ENCODE data around the gene MRPL42. TPM values are rescaled to one million over a fixed set of nuclear protein-coding genes. Genes with fewer than 3 reads are reported as not detected.
"Not testable (repeated sequence)": the region's sequence is repeated elsewhere in the genome, so short reads cannot be mapped to it uniquely, and the experiment has no call there.

Gene MRPL42
- 100 to 1,000 TPM in 1 of 4 donors, 10 to 100 TPM in 3; 48.9 to 105 (median 71.8) TPM for polyA plus RNA-seq (ENCODE audit: insufficient read length in 4 of 4)

- peak; percentile 84 to 88 (median 84) for DNase-seq (ENCODE audit: low read depth in 4 of 4, low spot score in 3 of 4)
These were observed at the start of gene MRPL42 for GRCh38 chr12:93467351-93468007. Gene MRPL42 (plus strand): TSS chr12:93467514. CDS start chr12:93469286, 1,772 bp downstream.

GRCh38 chr12:93417967-93418480 is 49.3 kb upstream of the MRPL42 start:
- no peak for DNase-seq (ENCODE audit: low read depth in 4 of 4, low spot score in 3 of 4)

- DNase-seq (ENCODE audit: low read depth in 4 of 4, low spot score in 3 of 4), result no peak
These were observed 47.8 kb upstream of the MRPL42 start for GRCh38 chr12:93419388-93420034.

GRCh38 chr12:93422050-93422449 is 45.3 kb upstream of the MRPL42 start:
- no peak for DNase-seq (ENCODE audit: low read depth in 4 of 4, low spot score in 3 of 4)

- DNase-seq (ENCODE audit: low read depth in 4 of 4, low spot score in 3 of 4), result no peak
These were observed 41.4 kb upstream of the MRPL42 start for GRCh38 chr12:93425736-93426411.

- no peak for DNase-seq (ENCODE audit: low read depth in 4 of 4, low spot score in 3 of 4)
These were observed 40.9 kb upstream of the MRPL42 start for GRCh38 chr12:93426412-93426805.

- no peak for DNase-seq (ENCODE audit: low read depth in 4 of 4, low spot score in 3 of 4)
These were observed 39.3 kb upstream of the MRPL42 start for GRCh38 chr12:93427779-93428564.

GRCh38 chr12:93429448-93429847 is 37.9 kb upstream of the MRPL42 start:
- no peak for DNase-seq (ENCODE audit: low read depth in 4 of 4, low spot score in 3 of 4)

- DNase-seq (ENCODE audit: low read depth in 4 of 4, low spot score in 3 of 4), result no peak
These were observed 37.5 kb upstream of the MRPL42 start for GRCh38 chr12:93429852-93430251.

- DNase-seq (ENCODE audit: low read depth in 4 of 4, low spot score in 3 of 4), result no peak
These were observed 37.0 kb upstream of the MRPL42 start for GRCh38 chr12:93430280-93430679.

GRCh38 chr12:93432031-93432430 is 35.3 kb upstream of the MRPL42 start:
- DNase-seq (ENCODE audit: low read depth in 4 of 4, low spot score in 3 of 4), result not testable (repeated sequence)

GRCh38 chr12:93434256-93434865 is 33.0 kb upstream of the MRPL42 start:
- DNase-seq (ENCODE audit: low read depth in 4 of 4, low spot score in 3 of 4), result no peak

GRCh38 chr12:93438266-93439050 is 28.9 kb upstream of the MRPL42 start:
- no peak for DNase-seq (ENCODE audit: low read depth in 4 of 4, low spot score in 3 of 4)

- DNase-seq (ENCODE audit: low read depth in 4 of 4, low spot score in 3 of 4), result no peak
These were observed 27.1 kb upstream of the MRPL42 start for GRCh38 chr12:93440043-93440835.

GRCh38 chr12:93441081-93441616 is 26.2 kb upstream of the MRPL42 start:
- no peak for DNase-seq (ENCODE audit: low read depth in 4 of 4, low spot score in 3 of 4)

GRCh38 chr12:93441617-93442410 is 25.5 kb upstream of the MRPL42 start, which contains the start of gene UBE2N:
Gene UBE2N (minus strand): TSS chr12:93441947. CDS start chr12:93441884, 63 bp downstream.
- DNase-seq (ENCODE audit: low read depth in 4 of 4, low spot score in 3 of 4), result peak; percentile 77 to 90 (median 88)

All from left renal pelvis (tissue), 4 donors.